Activated CD4-positive, alpha-beta memory T cell treated with anti-CD3 and anti-CD28 coated beads, Interleukin-2, amount 10 ng/mL, durations not matched to agents 7 days and 5 days (primary cell): ENCODE results near the gene CACNA1D. TPM values are rescaled to one million over a fixed set of nuclear protein-coding genes. Genes with fewer than 3 reads are reported as not detected.

ENCODE experiments used
- CTCF ChIA-PET: fragments of 350-600 bp; sonication (Branson Sonifier 250); formaldehyde crosslinking; loops from one replicate; lab custom pipeline; 2021; ENCODE audit warnings: antibody characterized with exemption, inconsistent platforms; lab: Charles Lee
- POLR2A ChIA-PET: fragments of 350-600 bp; sonication (Branson Sonifier 250); formaldehyde crosslinking; loops from one replicate; lab custom pipeline; 2021; ENCODE audit warnings: antibody characterized with exemption; lab: Charles Lee
- DNase-seq: peaks from one replicate; pipeline ENCODE4 v3.0.0-alpha.2; 2020
- H3K27ac Mint-ChIP-seq: one replicate; pipeline ENCODE4 v1.8.0; 2021; ENCODE audit warnings: mild to moderate bottlenecking, mixed read lengths
- H3K27me3 Mint-ChIP-seq: one replicate; pipeline ENCODE4 v1.8.0; 2021; ENCODE audit warnings: mixed read lengths
- H3K36me3 Mint-ChIP-seq: one replicate; pipeline ENCODE4 v1.8.0; 2021; ENCODE audit warnings: low read depth, mixed read lengths
- H3K4me1 Mint-ChIP-seq: one replicate; pipeline ENCODE4 v1.8.0; 2021; ENCODE audit warnings: mixed read lengths
- H3K4me3 Mint-ChIP-seq: one replicate; pipeline ENCODE4 v1.8.0; 2021; ENCODE audit warnings: mild to moderate bottlenecking, mixed read lengths
- H3K9me3 Mint-ChIP-seq: one replicate; pipeline ENCODE4 v1.8.0; 2021; ENCODE audit warnings: mixed read lengths
- total RNA-seq, 2 experiments: library from RNA; stranded (reverse); gene quantifications; one replicate each; pipeline ENCODE4 v1.2.3, GENCODE V29; 2021

The CACNA1D gene
- total RNA-seq, 2 experiments from 2014 or later: 2.5 to 3.2 TPM

DNA sequence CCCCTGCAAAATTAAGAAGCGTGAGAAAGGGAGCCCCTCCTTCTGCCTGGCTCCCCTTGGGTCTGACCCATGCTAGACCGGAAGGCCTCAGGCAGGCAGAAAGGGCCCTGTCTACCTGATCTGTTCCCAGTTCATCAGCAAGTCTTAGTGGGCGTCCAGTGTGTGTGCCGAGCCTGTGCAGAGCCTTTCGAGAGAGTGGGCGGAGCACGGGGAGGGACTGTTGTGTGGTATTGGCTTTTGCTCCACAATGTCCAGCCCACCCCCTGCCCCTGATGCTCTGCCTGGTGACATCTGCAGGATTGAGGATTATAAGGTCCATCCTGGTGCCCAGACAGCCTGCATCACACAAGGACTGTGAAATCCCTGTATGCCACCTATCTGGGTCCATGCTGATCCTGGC is 268.9 kb downstream of the CACNA1D start:
- H3K27me3 Mint-ChIP-seq: peaks cover 14% of the 10 kb centered on the region
- no peak overlapping the region for H3K27ac Mint-ChIP-seq
- H3K4me3 Mint-ChIP-seq: no peak overlapping the region
- DNase-seq: no peak
- POLR2A ChIA-PET: interaction anchor here (1.7 kb wide), 1 partner anchor 9 kb away, joined by 5 read pairs; no protein-coding TSS in a partner anchor
- no peaks in the 10 kb centered on the region for H3K9me3 Mint-ChIP-seq
- H3K4me1 Mint-ChIP-seq: no peaks in the 10 kb centered on the region
- CTCF ChIA-PET: no interaction called here
- no peaks in the 10 kb centered on the region for H3K36me3 Mint-ChIP-seq

DNA sequence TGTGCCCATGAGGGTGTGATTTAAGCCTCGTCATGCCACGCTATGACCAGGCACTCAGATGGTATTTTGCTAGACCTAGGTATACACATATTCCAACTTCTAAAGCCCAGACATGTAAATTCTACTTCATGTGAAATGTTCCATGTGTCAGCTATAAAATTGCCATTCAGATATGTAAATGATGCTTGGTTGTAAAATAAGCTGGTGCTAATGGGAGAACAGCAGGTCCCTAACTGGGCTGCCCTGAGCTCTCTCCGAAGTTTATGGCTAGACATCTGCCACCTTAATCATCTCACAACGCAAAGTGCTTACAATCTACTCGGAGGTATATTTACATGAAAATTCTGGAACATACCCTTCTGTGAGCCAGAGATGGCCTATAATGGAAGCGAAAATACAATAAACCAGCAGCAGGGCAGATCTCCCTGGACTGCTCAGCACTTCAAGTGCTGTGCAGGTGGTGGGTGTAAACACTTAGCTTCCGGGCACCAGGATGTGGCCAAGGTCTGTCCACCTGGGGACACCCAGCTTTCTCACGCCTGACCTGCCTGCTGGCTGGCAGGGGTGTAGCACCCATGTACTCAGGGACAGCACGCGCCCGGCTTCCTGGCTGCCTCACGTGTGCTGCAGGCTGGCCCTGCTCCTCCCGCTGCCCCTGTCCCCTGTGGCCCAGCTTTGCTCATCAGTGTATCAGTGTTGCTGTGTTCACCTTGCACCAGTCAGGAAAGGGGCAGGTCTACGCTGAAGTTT is 269.8 kb downstream of the CACNA1D start:
- no peak for DNase-seq
- no peaks in the 10 kb centered on the region for H3K4me1 Mint-ChIP-seq
- H3K9me3 Mint-ChIP-seq: no peaks in the 10 kb centered on the region
- CTCF ChIA-PET: no interaction called here
- POLR2A ChIA-PET: interaction anchor here (1.7 kb wide), 1 partner anchor 10 kb away, joined by 5 read pairs; no protein-coding TSS in a partner anchor
- H3K36me3 Mint-ChIP-seq: no peaks in the 10 kb centered on the region
- H3K27ac Mint-ChIP-seq: no peak overlapping the region
- H3K4me3 Mint-ChIP-seq: no peak overlapping the region
- H3K27me3 Mint-ChIP-seq: peaks cover 14% of the 10 kb centered on the region

DNA sequence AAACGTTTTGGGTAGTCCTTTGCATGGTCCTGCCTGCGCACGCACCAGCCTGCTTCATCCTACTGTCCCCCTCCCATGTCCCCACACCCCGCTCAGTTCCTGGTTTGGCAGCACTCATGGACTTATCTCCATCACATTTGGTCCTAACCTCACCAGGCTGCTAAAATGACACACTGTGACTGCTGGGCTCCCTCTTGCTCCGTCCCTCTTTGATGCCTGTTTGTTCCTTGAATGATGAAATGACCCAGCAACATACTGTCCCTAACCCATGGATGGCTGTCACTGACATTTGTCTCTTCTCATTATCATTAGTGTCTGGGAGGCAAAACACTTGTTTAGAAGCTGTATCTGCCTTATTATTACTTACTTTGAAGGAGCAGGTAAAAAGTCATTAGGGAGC is 271.3 kb downstream of the CACNA1D start:
- no peak for DNase-seq
- H3K27me3 Mint-ChIP-seq: peaks cover 21% of the 10 kb centered on the region
- no peak overlapping the region for H3K4me3 Mint-ChIP-seq
- ChIA-PET CTCF (no interaction called here), POLR2A (interaction anchor here (1.2 kb wide), 1 partner anchor 12 kb away, joined by 5 read pairs; no protein-coding TSS in a partner anchor)
- no peaks in the 10 kb centered on the region for H3K4me1 Mint-ChIP-seq
- H3K36me3 Mint-ChIP-seq: no peaks in the 10 kb centered on the region
- H3K27ac Mint-ChIP-seq: no peak overlapping the region
- no peaks in the 10 kb centered on the region for H3K9me3 Mint-ChIP-seq

DNA sequence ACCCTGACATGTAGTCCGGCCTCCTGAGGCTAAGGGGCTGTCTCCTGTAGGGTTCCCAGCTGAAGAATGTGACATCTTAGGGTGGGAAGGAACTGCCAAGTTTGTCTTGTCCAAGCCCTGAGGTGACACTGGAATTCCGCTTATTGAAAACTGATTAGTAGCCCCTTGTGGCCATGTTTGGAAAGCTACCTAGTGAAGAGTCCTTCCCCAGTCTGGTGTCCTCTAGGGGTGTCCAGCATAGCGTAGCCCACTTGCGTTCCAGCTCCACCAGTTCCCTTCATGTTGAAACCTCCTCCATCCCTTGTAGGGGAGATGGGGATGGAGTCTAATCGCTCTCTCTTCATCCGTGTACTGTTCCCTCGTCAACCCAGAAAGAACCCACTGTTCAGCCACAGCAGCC is 272.3 kb downstream of the CACNA1D start:
- H3K9me3 Mint-ChIP-seq: no peaks in the 10 kb centered on the region
- ChIA-PET POLR2A (interaction anchor here (1.2 kb wide), 2 partner anchors 12 to 13 kb away, joined by 4 to 5 read pairs; no protein-coding TSS in a partner anchor), CTCF (interaction anchor here (1.0 kb wide), 1 partner anchor 15 kb away, joined by 3 read pairs; no protein-coding TSS in a partner anchor)
- no peaks in the 10 kb centered on the region for H3K4me1 Mint-ChIP-seq
- no peak overlapping the region for H3K4me3 Mint-ChIP-seq
- H3K27ac Mint-ChIP-seq: no peak overlapping the region
- H3K27me3 Mint-ChIP-seq: peaks cover 28% of the 10 kb centered on the region
- no peaks in the 10 kb centered on the region for H3K36me3 Mint-ChIP-seq
- DNase-seq: no peak

DNA sequence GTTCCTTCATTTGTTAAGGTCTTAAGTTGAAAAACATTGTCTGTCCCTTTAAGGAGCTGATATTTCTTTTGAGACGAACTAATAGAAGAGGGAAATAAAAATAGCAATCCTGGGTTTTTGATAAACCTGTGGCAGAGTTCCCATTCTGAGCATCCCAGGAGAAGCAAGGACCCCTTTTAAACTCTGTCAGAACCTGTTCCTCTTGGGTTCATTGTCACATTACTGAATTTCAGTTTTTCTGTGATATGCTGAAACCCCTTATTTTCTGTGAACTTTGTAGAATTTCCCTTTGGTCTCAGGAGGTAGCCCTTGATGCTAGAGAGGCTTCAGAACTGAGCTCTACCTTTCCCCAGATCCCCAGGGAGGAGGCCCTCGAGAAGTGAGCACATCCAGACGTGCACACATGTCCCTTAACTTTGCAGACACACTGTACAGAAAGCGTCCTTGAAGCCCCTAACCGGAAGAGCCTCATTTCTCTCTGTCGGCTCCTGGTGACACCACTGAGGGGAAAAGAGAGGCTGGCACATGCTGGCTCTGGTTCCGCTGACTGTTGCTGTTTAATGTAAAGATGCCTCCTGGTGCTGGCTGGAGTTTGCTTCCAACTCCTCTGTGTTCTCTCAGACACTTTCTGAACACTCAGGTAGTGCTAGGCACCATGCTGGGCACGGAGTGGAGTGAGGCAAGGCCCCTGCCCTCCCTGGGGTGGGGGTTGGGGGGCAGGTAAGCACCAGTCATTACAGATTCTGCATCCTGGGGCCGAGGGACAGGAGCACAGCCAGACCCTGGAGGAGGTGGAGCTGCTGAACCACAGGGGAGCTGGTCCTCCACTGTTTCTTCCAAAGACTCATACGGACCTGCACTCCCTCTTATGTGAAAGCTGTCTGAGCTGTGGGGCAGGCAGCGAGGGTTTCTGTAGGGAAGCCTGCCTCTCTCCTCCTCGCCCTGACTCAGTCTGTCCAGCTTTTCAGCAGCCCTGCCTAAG is 274.4 kb downstream of the CACNA1D start:
- no peaks in the 10 kb centered on the region for H3K9me3 Mint-ChIP-seq
- CTCF ChIA-PET: no interaction called here
- H3K4me1 Mint-ChIP-seq: peaks cover 4% of the 10 kb centered on the region
- POLR2A ChIA-PET: no interaction called here
- no peak for DNase-seq
- no peak overlapping the region for H3K4me3 Mint-ChIP-seq
- peaks cover 38% of the 10 kb centered on the region for H3K27me3 Mint-ChIP-seq
- no peak overlapping the region for H3K27ac Mint-ChIP-seq
- no peaks in the 10 kb centered on the region for H3K36me3 Mint-ChIP-seq

DNA sequence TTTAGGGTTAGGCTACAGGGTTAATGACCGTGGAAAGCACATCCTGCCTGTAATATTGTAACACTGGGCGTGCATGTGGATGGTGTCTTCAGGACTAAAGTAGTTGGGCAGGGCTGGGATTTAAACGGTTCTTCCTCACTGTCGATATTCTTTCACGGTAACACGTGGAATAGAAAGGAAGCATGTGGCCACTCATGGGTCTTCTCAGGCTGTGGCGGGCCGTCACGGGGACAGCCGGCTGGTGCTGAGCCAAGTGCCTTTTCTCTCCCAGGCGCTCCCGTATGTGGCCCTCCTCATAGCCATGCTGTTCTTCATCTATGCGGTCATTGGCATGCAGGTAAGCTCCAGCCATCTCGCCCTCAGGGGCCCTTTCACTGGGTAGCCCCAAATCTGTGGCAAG is 278.2 kb downstream of the CACNA1D start:
- Mint-ChIP-seq H3K27ac (no peak overlapping the region), H3K9me3 (no peaks in the 10 kb centered on the region), H3K36me3 (no peaks in the 10 kb centered on the region), H3K27me3 (peaks cover 47% of the 10 kb centered on the region), H3K4me1 (peaks cover 18% of the 10 kb centered on the region), H3K4me3 (no peak overlapping the region)
- POLR2A ChIA-PET: no interaction called here
- DNase-seq: no peak
- CTCF ChIA-PET: no interaction called here

DNA sequence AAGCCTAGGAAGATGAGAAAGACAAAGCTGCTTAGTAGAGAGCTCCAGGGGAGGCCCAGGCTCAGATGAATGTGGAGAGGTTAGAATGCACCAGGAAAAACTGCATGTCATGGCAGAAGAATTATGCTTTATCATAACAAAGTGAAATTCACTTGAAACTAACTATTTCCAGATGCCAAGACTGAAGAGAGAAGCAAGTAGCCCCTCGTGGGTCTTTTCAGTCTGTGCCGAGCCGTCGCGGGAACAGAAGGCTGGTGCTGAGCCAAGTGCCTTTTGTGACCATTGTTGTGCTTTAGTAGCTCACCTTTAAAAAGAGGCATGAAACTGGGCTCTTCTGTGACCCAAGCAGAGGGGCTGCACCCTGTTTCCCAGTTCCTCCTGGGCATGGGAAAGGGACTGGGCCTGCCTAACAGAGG is 278.6 kb downstream of the CACNA1D start:
- Mint-ChIP-seq H3K27me3 (peaks cover 45% of the 10 kb centered on the region), H3K27ac (no peak overlapping the region), H3K4me3 (no peak overlapping the region), H3K9me3 (no peaks in the 10 kb centered on the region), H3K36me3 (no peaks in the 10 kb centered on the region), H3K4me1 (peaks cover 21% of the 10 kb centered on the region)
- ChIA-PET CTCF (no interaction called here), POLR2A (no interaction called here)
- no peak for DNase-seq

DNA sequence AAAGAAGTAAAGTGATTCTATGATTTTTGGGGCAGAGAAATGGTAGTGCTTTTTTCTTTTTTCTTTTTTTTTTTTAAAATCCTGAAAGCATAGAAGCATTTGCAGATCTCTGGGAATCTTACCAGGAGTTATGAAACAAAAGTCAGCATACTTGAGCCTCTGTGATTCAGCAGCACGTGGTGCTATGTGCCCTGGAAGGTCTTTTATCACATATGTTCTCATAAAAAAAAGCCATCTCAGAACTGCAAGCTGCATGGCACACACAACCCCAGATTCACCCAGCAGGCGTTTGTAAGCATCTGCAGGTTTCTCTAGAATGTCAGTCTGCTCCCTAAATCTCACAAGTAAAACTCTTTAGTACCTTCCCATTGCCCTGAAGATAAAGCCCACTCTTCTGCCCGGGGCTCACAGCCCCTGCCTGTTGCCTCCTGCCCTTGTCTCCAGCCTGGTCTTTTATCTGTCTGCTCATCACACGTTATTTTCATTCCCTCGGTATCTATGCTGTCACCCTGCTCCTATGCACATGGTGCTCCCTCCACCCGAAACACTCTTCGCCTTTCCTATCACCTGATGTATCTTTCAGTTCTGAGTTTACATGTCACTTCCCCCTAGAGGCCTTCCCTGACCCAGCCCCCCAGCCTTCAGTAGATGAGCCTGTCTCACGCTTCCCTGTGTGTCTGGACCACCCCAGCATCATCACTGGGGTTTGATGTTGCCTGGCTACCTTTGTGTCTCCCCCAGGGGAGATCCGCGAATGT is 279.4 kb downstream of the CACNA1D start:
- H3K4me1 Mint-ChIP-seq: peaks cover 21% of the 10 kb centered on the region
- CTCF ChIA-PET: no interaction called here
- DNase-seq: no peak
- H3K27ac Mint-ChIP-seq: no peak overlapping the region
- H3K9me3 Mint-ChIP-seq: no peaks in the 10 kb centered on the region
- no peak overlapping the region for H3K4me3 Mint-ChIP-seq
- peaks cover 43% of the 10 kb centered on the region for H3K27me3 Mint-ChIP-seq
- H3K36me3 Mint-ChIP-seq: no peaks in the 10 kb centered on the region
- POLR2A ChIA-PET: no interaction called here

DNA sequence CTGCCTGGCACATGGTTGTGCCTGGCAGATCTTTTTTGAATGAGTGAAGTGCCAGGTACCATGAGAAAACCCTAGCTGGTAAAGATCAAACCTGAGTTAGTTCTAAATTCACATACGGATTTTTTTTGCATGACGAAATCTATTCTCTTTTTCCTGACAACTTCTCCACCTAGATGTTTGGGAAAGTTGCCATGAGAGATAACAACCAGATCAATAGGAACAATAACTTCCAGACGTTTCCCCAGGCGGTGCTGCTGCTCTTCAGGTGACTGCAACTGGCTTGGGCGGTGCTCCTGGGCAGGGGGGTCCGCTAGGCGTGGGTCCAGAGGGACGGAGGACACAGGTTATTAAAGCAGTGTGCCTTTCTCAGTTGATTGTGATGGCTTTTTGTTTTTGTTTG is 280.0 kb downstream of the CACNA1D start:
- ChIA-PET POLR2A (no interaction called here), CTCF (no interaction called here)
- DNase-seq: no peak
- H3K4me1 Mint-ChIP-seq: peaks cover 21% of the 10 kb centered on the region
- no peaks in the 10 kb centered on the region for H3K36me3 Mint-ChIP-seq
- no peaks in the 10 kb centered on the region for H3K9me3 Mint-ChIP-seq
- no peak overlapping the region for H3K27ac Mint-ChIP-seq
- H3K4me3 Mint-ChIP-seq: no peak overlapping the region
- peaks cover 40% of the 10 kb centered on the region for H3K27me3 Mint-ChIP-seq

DNA sequence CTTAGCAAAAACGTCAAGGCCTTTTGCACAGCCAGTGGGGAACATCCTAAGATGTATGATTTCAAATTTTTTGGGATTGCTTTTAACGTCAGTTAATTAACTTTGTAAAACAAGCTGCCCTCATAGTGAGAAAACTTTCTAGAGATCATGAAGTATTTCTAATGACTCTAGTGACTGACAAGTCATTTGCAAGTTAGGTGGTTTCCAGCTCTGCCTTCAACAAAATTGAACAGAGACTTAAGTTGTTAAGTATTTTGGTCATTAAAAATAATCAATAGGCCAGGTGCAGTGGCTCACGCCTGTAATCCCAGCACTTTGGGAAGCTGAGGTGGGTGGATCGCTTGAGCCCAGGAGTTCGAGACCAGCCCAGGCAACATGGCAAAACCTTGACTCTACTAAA is 280.6 kb downstream of the CACNA1D start:
- no peak overlapping the region for H3K27ac Mint-ChIP-seq
- H3K36me3 Mint-ChIP-seq: no peaks in the 10 kb centered on the region
- DNase-seq: no peak
- peaks cover 38% of the 10 kb centered on the region for H3K27me3 Mint-ChIP-seq
- H3K9me3 Mint-ChIP-seq: no peaks in the 10 kb centered on the region
- ChIA-PET POLR2A (no interaction called here), CTCF (interaction anchor here (0.6 kb wide), 1 partner anchor 128 kb away, joined by 3 read pairs; no protein-coding TSS in a partner anchor)
- peaks cover 25% of the 10 kb centered on the region for H3K4me1 Mint-ChIP-seq
- H3K4me3 Mint-ChIP-seq: no peak overlapping the region

DNA sequence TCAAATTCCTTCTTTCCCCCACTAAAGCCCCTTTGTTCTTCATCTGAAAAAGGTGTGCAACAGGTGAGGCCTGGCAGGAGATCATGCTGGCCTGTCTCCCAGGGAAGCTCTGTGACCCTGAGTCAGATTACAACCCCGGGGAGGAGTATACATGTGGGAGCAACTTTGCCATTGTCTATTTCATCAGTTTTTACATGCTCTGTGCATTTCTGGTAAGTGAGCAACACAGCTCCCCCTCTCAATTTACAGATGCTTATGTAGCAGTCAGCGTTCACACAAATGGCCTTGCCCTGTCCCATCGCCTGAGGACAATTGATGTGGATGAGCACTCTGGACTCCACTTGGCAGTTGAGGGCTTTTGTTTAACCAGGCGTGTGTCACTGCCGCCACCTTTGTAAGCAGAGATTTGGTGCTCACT is 281.4 kb downstream of the CACNA1D start:
- no peak overlapping the region for H3K27ac Mint-ChIP-seq

DNA sequence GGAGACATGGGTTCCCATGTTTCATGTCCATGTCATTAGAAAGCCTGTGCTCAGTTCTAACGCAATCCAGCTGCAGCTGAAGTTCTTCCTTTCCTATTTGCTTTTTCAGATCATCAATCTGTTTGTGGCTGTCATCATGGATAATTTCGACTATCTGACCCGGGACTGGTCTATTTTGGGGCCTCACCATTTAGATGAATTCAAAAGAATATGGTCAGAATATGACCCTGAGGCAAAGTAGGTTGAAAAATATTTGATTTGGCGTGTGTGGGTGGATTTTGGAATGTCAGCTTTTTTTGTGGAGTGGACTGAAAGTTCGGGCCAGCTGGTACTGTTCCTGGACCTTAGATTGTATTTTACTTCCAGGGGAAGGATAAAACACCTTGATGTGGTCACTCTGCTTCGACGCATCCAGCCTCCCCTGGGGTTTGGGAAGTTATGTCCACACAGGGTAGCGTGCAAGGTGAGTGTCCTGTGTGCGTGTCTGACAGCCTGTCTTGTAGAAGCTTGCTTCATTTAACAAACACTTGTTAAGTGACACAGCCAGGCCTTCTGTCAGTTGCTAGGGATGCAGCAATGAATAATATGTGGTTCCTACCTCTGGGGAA is 282.2 kb downstream of the CACNA1D start:
- Mint-ChIP-seq H3K9me3 (no peaks in the 10 kb centered on the region), H3K36me3 (no peaks in the 10 kb centered on the region), H3K4me3 (no peak overlapping the region), H3K4me1 (peaks cover 25% of the 10 kb centered on the region), H3K27me3 (peaks cover 37% of the 10 kb centered on the region), H3K27ac (no peak overlapping the region)
- CTCF ChIA-PET: interaction anchor here (0.7 kb wide), 1 partner anchor 107 kb away, joined by 3 read pairs; no protein-coding TSS in a partner anchor
- POLR2A ChIA-PET: interaction anchor here (1.2 kb wide), 1 partner anchor 17 kb away, joined by 3 read pairs; no protein-coding TSS in a partner anchor
- DNase-seq: no peak

More for the DNA sequence above, 281.4 kb downstream of the CACNA1D start:
- Mint-ChIP-seq H3K27me3 (peaks cover 37% of the 10 kb centered on the region), H3K36me3 (no peaks in the 10 kb centered on the region), H3K4me3 (no peak overlapping the region), H3K4me1 (peaks cover 25% of the 10 kb centered on the region), H3K9me3 (no peaks in the 10 kb centered on the region)
- DNase-seq: no peak
- ChIA-PET CTCF (interaction anchor here (0.7 kb wide), 1 partner anchor 106 kb away, joined by 3 read pairs; no protein-coding TSS in a partner anchor), POLR2A (interaction anchor here (1.2 kb wide), 1 partner anchor 16 kb away, joined by 3 read pairs; no protein-coding TSS in a partner anchor)
